GM18867 (cell line): ENCODE measurements around the gene MYO16.

Source experiments
- ATAC-seq: cut with Tn5 transposase; IDR thresholded peaks from one replicate; pipeline ENCODE4 v1.9.1; 2021; ENCODE audit warnings: mild to moderate bottlenecking, moderate library complexity; ENCODE audit not compliant: unreplicated experiment

Gene MYO16

DNA sequence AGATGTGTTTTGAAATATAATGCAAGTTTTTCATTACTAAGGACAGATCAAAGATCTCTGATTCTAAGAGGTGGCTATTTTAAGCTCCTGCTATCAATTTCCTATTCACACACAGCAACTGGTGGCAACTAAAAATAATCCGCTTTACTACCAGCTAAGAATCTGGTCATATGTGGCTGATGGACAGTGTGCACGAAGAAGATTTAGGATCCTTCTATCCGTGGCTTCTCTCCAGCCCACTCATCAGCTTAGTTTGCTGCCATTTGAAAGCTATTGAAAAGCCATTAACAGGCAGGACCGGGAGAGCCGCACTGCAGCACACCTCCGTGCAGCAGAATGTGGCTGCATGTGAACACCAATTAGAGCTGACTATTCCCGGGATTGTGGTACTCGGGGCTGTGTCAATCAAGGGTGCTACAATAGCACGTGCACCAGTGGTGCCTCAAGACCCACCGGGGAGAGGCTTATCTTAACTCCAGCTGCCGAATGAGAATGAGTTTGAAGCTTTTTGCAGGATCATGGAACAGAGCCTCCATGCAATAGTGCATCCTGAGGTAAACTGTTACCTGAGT, at the start of gene MYO16:
Gene MYO16 (plus strand): TSS at position 431 of the 572 bp plus-strand sequence. CDS start 234 bp downstream, outside the sequence.
- ATAC-seq = no peak

DNA sequence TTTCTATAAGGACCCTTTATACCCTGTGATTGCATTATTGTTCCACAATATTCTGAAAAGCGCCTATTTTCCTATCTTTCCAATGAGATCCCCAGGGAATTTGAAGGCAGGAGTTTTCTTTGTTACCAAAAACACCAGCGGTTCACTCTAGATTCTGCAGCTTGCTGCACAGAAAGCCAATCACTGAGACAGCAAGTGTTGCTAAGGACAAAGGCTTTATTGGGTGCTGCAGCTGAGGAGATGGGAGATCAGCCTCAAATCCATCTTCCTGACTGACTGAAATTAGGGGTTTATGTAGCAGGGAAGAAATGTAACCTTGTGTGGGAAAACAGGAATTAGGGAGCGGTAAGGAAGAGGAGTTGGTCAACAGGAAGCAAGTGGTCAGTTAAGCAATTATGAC, 42.6 kb upstream of the MYO16 start:
- ATAC-seq = no peak

DNA sequence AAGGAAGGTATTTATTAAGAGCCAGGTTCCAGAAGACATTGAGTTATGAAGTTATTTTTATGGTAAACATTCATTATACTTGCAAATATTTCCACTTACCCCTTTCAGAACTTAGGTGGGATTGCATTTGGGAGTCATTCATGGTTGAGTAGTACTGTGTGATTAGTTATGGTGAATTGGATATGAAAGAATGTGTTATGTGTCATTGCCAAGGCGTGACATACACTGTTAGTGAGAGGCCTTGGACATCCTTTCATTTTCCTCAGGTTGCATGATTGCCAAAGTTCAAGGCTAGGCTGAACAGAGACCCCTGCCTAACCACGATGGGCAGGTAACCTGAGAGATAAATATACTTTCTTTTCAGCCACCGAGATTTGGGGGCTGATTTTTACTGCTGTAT, 40.9 kb upstream of the MYO16 start:
- no peak for ATAC-seq

DNA sequence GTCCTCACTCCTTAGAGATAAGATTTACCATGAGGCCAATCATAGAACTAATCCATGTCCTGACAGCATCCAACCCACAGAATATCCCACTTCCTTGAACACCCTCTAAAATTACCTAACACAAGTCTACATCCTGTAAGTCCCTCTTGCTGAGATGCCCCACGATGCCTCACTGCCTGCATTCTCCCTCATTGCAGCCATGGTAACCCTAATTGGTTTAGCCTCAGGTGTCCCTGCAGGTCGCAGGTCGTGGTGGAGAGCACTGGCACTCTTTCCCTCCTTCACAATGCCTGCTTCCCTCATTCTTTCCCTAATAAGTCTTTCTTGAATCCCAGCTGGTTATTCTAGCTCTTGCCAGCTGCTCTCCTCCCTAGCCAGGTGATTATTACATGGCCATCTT, 35.3 kb upstream of the MYO16 start:
- ATAC-seq = no peak

DNA sequence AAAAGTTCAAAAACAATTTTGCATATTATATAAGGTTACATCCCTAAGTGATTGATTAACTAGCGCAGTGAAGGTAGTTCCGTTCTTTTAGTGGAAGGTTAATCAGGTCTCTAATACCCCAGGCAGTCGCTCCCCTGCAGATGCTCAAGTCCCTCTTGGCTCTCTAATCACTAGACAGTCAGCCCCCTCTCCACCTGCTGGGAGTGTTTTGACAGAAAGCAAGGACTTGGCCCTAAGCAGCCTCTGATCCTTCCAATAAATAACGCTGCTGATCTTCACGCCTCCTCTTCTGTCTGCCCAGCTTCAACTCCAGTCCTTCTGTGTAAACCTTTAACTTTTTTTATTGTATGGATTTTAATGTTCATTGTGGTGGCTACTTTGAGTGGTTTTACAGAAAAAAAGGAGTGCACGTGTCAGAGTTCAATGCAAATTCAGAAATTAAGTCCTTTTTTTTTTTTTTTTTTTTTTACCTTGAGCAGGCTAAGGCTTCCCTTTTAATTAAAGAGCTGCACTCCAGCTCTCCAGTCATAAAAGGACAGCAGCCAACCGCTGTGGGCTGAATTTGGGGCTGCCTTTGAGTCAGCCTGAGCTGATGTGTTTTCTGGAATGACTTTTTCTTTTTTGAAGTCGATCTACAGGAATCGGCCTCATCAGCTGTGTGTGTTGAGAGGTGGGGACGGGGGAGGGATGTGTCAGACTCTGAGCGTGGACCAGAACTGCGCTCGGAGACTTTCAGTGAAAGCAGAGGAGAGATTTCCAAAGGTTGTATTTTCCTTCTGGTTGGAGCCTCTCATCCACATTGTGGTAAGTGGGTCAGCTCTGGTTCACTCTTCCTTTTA, 33.8 kb upstream of the MYO16 start:
- ATAC-seq = no peak

DNA sequence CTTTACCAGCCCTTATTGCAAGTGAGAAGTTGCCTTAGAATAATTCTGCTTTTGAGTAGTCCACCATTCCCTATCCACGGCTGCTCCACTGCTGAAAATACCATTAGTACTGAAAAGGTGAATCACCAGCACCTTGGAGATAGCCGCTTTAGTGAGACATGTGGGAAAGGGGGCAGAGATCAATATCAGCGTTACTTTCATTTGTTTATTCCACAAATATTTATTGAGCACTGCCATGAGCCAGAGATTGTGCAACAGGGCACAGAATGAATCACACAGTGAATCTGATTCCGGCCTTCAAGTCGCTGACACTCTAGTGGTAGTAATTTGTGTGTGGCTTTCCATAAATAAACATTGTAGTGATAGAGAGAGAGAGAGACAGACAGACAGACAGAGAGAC, 31.5 kb upstream of the MYO16 start:
- ATAC-seq = no peak

DNA sequence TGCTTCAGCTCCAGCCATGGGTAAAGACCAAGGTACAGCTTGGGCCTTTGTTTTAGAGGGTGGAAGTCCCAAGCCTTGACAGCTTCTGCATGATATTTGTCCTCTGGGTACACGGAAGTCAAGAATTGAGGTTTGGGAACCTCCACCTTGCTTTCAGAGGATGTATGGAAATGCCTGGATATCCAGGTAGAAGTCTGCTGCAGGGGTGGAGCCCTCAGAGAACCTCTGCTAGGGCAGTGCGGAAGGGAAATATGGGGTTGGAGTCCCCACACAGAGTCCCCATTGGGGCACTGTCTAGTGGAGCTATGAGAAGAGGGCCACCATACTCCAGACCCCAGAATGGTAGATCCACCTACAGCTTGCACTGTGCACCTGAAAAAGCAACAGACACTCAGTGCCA, 23.0 kb upstream of the MYO16 start:
- ATAC-seq = no peak

DNA sequence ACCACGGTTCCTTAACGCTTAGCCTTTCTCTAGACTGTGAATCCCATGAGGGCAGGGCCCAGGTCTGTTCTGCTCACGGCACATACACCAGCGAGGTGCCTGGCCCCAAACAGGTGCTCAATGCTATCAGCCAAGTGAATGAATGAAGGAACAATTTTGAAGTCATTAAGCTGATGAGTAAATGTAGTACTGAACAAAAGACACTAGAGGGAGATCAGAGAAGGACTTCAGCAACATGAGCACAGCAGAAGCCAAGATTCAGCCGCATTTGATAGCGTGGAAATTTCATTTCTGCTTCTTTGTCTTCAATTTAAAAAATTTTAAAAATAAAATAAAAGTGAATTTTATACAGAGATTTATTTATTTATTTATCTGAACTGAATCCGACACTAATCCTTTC, 20.1 kb upstream of the MYO16 start:
- peak; percentile 82 for ATAC-seq

DNA sequence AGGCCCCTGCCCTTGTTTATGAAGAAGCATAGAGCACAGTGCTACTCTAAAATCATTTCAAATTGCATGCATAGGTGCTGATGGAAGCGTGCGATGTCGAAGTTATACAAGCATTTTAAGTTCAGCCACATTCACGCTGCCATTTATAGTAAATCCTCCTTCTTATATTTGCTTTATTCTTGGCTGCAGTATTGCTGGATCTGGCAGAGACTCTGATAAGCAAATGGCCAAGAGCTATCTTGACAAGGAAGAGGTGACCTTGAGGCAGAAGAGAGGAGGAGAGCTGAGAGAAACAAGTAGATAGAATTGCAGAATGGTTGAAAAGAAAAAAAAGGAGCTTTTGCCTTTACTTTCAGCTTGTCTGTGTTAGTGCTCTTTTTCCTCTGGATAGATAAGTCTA, 18.9 kb upstream of the MYO16 start:
- ATAC-seq = no peak

DNA sequence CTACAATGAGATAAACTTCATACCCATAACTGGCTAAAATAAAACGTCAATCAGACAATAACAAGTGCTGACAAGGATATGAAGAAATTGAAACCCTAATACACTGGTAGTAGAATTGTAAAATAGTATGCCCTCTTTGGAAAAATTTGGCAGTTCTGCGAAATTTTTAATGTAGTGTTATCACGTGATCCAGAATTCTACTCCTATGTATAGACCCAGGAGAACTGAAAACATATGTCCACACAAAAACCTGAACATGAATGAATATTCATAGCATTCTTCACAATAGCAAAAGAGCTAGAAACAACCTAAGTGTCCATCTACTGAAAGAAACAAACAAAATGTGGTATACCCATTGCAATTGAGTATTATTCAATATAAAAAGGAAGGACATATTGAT, 14.2 kb upstream of the MYO16 start:
- no peak for ATAC-seq

DNA sequence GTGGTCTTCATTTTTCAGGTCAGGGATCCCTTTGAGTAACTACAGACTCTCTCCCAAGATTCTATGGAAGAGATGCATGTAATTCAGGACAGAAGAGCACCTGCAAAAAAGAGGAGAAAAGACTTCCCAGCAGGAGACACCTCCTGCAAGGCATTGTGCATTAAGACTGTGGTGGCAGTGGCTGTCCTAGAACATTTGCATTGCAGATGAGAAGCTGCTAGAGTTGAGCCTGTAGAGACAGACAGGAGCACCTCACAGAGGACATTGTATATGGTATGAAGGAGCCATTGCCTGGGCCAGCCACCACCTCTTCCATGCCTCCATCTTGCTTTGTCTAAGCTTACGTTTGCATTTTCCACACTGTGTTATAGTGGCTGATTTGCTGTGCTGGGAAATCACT, 11.2 kb upstream of the MYO16 start:
- no peak for ATAC-seq

DNA sequence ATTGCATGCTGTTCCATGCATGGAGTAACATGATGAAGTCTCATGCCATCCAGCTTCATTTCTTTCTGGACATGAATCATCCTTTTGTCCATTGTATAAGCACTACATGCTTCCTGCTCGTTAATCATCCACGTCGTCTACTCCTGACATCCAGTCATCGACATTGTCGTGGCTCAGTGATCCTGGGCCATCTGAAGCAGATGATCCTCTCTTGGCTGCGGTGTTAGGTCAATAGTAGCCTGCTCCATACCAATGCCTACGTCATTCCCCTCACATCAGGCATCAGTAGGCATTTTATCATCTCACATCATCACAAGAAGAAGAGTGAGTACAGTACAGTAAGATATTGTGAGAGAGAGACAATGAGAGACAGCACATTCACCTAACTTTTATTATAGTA, 7.9 kb upstream of the MYO16 start:
- ATAC-seq = no peak

DNA sequence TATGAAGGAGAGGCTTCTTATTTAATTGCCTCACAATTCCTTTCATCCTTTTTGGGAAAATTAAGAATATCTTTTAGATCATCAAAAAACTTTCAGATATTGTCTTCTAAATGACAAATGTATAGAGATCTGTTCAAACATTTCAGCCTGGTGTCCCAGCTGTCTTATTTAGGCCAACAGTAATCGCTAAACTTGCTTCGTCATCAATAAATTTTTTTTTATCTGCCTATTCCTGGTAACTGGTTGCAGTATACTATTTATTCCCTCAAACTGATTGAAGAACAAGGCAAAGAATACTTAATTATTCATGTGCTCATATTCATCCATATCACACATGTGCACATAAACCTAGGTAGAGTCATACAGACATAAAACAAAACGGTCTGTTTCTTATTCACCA, 5.3 kb upstream of the MYO16 start:
- ATAC-seq = no peak

DNA sequence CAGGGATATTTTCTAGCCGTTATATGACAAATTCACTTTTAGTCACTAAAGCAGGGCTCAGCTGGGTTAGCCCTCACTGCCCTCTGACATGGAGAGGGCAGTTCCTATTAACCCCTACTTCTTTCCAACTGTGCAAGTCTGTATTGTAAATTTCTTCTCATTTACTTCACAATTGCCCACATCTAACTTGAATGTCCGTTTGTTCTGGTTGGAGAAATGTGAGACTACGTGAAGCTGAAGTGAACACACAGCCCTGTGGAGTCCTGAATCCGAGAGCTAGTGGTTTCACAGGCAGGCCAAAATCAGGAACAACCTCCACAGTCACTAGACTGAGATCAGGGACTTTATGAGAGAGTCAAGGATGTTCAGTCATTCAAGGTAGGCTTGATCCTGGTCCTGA, 4.4 kb upstream of the MYO16 start:
- ATAC-seq = no peak

DNA sequence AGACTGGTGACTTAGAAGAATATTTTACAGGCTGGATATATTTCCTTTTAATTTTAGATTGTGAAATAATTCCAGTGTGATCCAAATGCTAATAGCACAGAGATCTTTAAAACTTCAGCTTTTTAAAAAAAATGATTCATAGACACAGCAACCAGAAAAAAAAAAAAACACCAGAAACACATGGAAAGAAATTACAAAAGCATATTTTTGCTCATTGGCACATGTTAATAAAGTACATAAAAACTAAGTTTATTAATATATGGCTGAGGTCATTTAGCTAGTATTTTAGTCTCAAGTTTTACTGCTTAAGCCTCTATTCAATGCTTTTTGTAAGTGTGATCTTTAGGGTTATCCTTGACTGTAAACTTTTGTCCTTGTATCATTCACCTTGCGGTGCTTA, 577 bp downstream of the MYO16 start:
- no peak for ATAC-seq

DNA sequence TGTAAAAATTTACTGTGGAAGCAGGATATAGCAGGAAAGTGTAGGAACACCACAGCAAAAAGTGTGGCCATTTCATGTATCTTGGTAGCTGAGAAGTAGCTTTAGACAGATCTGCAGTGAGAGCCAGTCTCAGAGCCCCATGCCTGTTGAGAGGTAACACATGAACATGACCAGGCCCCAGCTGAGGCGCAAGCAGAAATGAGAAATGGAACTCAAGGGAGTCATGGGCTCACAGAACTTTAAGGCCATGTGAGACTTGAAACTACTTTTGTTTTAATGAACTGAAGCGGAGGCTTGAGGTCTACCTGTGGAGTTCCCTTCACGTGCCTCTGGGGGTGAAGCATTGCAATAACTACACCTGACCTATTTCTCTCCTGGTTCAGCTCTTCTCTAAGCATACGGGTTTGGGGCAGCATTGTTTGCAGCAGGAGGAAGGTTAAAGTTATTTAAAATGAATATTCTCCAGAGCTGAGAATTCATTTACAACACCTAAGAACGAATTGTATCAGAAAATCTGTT, 3.3 kb downstream of the MYO16 start:
- no peak for ATAC-seq

DNA sequence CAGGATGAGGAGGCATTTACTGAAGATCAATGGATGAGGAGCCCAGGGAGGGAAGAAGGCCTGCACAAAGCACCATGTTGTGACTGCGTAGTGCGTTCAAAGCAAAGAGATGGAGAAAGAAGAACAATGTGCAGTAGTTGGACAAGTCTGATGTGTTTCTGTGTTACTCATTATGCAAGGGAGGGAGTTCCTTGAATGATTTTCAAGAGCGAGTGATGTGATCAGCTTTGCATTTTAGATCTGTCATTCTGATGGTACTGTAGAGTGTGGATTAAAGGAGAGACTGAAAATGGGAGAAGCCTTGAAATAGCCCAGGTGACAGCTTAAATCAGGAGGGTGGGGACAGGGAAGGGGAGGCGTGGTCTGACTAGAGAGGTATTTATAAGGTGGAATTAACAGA, 9.5 kb downstream of the MYO16 start:
- no peak for ATAC-seq

DNA sequence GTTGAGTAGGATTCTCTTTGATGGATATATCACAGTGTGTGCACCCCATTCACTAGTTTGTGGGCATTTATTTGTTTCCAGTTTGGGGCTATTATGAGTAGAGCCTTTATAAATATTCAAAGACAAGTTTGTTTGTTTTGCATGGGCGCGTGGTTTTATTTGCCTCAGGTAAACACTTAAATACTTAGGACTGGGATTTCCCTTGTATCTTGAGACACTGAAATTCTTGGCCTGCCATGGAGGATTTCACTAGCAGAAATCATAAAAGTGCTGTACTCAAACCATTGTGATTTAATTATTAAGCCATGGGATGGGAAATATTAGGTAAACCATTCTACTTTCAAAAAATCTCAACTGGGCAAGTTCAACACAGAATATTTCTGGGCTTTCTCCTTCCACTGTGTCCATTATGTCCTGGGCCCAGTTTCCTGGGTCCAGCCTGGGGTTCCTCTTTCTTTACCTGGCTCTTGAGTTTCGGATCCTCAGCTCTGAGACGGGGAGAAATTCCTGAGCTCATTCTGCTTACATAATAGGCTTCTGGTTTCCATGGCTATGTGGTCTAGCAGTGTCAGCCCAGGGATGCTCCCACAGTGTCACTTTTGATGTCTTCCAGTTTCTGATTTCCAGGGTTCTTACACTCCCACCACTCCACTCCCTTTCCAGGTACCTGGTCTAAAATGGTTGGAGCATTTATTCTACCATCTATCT, 14.4 kb downstream of the MYO16 start:
- ATAC-seq = no peak

DNA sequence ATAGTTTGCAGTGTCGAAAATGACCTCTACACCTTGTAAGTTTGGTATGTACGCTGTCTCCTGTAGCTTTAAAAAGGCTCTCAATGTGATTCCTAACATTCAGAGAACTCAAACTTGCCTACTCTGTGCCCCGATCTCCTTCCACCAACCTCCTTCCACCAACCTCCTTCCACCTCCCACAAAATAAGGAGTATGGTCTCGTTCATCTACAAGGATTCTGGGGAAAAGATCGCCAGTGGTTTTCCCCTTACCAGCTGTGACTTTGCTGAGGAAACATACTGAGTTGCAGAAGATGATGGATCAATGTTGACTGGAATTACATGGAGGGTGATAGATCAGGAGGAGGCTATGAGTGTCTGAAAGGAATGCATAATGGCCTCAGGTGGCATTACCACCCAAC, 16.0 kb downstream of the MYO16 start:
- ATAC-seq = no peak

DNA sequence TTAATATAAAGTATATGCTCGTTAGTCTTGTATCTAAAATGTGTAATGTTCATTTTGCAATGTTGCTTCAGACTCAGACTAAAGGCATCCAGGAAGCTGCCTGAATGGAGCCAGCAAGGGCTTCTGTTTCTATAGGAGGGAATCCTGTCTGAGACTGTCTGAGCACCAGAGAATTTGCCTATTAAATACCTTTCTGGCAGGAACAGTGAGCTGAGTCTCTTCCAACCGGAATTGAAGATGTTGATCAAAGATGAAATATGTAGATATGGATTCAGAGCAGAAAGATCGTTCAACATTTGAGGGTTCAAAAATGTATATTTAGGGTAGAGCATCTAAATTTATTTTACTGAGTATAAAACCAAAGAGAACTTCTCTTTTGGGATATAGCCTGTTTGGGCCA, 20.9 kb downstream of the MYO16 start:
- no peak for ATAC-seq

DNA sequence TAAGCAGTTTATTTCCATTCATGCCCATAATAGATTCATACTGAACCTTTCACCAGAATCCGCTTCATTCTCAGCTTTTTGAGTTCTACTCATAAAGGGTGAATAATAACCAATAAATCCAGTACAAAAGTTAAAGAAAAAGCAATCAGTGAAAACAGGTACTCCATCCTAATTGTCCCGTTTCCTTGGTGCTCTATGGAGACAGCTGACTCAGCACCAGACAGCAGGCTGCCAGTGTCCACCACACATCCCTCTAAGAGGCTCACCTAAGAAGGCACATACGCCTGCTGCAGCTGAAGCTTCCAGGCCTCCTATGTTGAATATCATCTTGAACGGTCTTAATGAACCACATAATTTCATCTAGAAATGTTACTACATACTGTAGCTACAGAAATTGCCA, 27.3 kb downstream of the MYO16 start:
- no peak for ATAC-seq

DNA sequence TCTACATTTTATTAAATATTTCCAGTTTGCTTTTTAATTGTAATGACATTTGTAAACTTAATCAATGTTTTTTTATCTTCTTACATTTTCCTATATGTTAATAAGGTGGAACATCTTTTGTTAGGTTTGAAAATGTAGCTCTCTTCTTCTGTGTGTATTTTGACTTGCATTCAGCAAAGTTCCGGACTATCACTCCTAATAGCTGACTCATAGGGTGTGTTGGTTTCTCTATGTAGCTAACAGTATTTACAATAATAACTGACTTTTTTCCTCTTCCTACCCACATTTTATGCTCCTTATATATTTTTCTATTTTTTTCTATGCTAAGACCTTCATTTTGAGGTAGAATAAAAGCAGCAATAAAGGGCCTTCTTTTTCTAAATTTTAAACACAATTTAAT, 28.1 kb downstream of the MYO16 start:
- no peak for ATAC-seq
